HepG2 (cell line): ENCODE measurements around the gene SLC16A9. TPM values are rescaled to one million over a fixed set of nuclear protein-coding genes. Genes with fewer than 3 reads are reported as not detected.
A peak's percentile ranks its signal among the peaks of the same experiment; 100 is the strongest.

Experiments used
- MAFG ChIP-seq: sonication (generic); formaldehyde crosslinking; IDR thresholded peaks from 2 replicates; pipeline ENCODE4 v1.5.1; 2020; ENCODE audit warnings: mild to moderate bottlenecking, missing genetic modification reagents
- ZNF138 ChIP-seq: sonication (generic); formaldehyde crosslinking; IDR thresholded peaks from 2 replicates; pipeline ENCODE4 v1.5.0; 2020; ENCODE audit warnings: mild to moderate bottlenecking, low read depth, missing genetic modification reagents
- ZNF274 ChIP-seq: sonication (generic); formaldehyde crosslinking; IDR thresholded peaks from 2 replicates; pipeline ENCODE4 v1.5.1; 2020; ENCODE audit warnings: mild to moderate bottlenecking, missing genetic modification reagents
- ZNF547 ChIP-seq: sonication (generic); formaldehyde crosslinking; IDR thresholded peaks from 2 replicates; pipeline ENCODE4 v1.5.1; 2020; ENCODE audit warnings: mild to moderate bottlenecking, missing genetic modification reagents
- ZNF614 ChIP-seq: IDR thresholded peaks from 2 replicates; pipeline ENCODE4 v1.6.1; 2018; ENCODE audit warnings: missing biosample characterization, missing genetic modification reagents, inconsistent platforms, borderline replicate concordance
- polyA plus RNA-seq, 8 experiments: library from polyadenylated mRNA; depleted of rRNA in 3 of 8; stranded (reverse) in 7 of 8; unstranded in 1 of 8; fragments of >200 nt; fragmentation: Illumina TruSeq in 4 of 8; extraction: Trizol in 4 of 8; gene quantifications; 2 replicates each; pipeline versions ENCODE4 v1.2.1 to v1.2.3, GENCODE V29; 2011 to 2016; ENCODE audit warnings: low read depth in 4 of 8, missing spikeins in 1 of 8, mixed read lengths in 1 of 8; ENCODE audit not compliant: insufficient read depth in 1 of 8
- total RNA-seq, 5 experiments: library from RNA; depleted of rRNA; stranded (reverse); fragments of >200 nt; fragmentation: Illumina TruSeq; extraction: Trizol; gene quantifications; 2 replicates each; pipeline ENCODE4 v1.2.3, GENCODE V29; 2016; ENCODE audit warnings: low read depth in 1 of 5
- TF ChIP-seq, protein P1 (sequence below): sonication (generic); formaldehyde crosslinking; IDR thresholded peaks from 2 replicates; pipeline ENCODE4 v1.9.0; 2021; ENCODE audit warnings: mild to moderate bottlenecking, missing genetic modification reagents
- TF ChIP-seq, protein P2 (sequence below): sonication (generic); formaldehyde crosslinking; IDR thresholded peaks from 2 replicates; pipeline ENCODE4 v1.4.0; 2020; ENCODE audit warnings: missing genetic modification reagents
- TF ChIP-seq, protein P3 (sequence below): sonication (generic); formaldehyde crosslinking; IDR thresholded peaks from 2 replicates; pipeline ENCODE4 v1.5.0; 2020; ENCODE audit warnings: missing genetic modification reagents
- TF ChIP-seq, protein P4 (sequence below): sonication (generic); formaldehyde crosslinking; IDR thresholded peaks from 2 replicates; pipeline ENCODE4 v1.9.0; 2021; ENCODE audit warnings: missing genetic modification reagents, mild to moderate bottlenecking, borderline replicate concordance
- TF ChIP-seq, protein P5 (sequence below): sonication (generic); formaldehyde crosslinking; IDR thresholded peaks from 2 replicates; pipeline ENCODE4 v1.8.0; 2022; ENCODE audit warnings: mild to moderate bottlenecking, missing genetic modification reagents
- TF ChIP-seq, protein P6 (sequence below): sonication (generic); formaldehyde crosslinking; IDR thresholded peaks from 2 replicates; pipeline ENCODE4 v1.5.1; 2020; ENCODE audit warnings: mild to moderate bottlenecking, missing genetic modification reagents, borderline replicate concordance

The SLC16A9 gene
- total and polyA plus RNA-seq, 2 of the 13 experiments (the other 11 are each of a cell fraction or from before 2014, with no cell fraction given) = 0.01 to 0.09 TPM

DNA sequence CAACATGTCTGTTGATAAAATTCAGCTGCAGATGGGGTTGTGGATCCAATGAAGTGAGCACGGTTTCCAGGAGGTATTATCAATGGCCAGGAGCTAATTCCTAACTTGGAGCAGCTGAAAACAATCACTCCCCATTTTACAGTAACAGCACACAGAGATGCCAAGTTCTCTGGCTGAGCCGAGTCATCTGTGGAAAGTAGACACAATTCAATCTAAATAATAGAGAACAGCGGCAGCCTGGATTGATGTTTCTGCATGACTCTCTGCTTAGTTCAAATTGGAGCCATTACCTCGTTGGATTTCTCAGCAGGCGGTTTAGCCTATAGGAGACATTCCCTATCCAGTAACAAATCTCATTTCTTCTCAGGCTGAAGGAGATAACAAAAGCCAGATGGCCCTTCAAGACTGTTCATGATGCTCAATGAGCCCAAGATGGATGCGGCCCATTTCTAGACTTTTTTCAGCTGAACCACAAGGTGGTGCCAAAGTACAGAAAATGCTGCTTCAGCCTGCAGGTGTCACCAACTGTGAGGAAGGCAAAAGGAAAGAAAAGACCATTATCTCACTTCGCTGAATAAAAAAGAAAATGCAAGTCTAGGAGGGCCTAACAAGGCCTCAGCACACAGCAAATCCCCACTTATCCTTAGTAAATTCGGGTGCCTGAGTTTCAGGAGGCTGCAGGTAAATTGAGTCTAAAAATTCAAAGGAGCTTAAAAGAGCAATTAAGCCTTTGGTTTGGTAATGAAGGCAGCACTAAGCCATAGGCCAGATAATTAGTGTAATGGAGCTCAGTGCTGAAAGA lies 83.7 kb downstream of the SLC16A9 start (continued):
- TF ChIP-seq, protein P1, sequence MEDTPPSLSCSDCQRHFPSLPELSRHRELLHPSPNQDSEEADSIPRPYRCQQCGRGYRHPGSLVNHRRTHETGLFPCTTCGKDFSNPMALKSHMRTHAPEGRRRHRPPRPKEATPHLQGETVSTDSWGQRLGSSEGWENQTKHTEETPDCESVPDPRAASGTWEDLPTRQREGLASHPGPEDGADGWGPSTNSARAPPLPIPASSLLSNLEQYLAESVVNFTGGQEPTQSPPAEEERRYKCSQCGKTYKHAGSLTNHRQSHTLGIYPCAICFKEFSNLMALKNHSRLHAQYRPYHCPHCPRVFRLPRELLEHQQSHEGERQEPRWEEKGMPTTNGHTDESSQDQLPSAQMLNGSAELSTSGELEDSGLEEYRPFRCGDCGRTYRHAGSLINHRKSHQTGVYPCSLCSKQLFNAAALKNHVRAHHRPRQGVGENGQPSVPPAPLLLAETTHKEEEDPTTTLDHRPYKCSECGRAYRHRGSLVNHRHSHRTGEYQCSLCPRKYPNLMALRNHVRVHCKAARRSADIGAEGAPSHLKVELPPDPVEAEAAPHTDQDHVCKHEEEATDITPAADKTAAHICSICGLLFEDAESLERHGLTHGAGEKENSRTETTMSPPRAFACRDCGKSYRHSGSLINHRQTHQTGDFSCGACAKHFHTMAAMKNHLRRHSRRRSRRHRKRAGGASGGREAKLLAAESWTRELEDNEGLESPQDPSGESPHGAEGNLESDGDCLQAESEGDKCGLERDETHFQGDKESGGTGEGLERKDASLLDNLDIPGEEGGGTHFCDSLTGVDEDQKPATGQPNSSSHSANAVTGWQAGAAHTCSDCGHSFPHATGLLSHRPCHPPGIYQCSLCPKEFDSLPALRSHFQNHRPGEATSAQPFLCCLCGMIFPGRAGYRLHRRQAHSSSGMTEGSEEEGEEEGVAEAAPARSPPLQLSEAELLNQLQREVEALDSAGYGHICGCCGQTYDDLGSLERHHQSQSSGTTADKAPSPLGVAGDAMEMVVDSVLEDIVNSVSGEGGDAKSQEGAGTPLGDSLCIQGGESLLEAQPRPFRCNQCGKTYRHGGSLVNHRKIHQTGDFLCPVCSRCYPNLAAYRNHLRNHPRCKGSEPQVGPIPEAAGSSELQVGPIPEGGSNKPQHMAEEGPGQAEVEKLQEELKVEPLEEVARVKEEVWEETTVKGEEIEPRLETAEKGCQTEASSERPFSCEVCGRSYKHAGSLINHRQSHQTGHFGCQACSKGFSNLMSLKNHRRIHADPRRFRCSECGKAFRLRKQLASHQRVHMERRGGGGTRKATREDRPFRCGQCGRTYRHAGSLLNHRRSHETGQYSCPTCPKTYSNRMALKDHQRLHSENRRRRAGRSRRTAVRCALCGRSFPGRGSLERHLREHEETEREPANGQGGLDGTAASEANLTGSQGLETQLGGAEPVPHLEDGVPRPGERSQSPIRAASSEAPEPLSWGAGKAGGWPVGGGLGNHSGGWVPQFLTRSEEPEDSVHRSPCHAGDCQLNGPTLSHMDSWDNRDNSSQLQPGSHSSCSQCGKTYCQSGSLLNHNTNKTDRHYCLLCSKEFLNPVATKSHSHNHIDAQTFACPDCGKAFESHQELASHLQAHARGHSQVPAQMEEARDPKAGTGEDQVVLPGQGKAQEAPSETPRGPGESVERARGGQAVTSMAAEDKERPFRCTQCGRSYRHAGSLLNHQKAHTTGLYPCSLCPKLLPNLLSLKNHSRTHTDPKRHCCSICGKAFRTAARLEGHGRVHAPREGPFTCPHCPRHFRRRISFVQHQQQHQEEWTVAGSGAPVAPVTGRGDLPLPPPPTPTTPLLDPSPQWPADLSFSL (CRISPR knock-in tag) = no peak
- TF ChIP-seq, protein P2, sequence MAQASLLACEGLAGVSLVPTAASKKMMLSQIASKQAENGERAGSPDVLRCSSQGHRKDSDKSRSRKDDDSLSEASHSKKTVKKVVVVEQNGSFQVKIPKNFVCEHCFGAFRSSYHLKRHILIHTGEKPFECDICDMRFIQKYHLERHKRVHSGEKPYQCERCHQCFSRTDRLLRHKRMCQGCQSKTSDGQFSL (CRISPR knock-in tag) = no peak
- TF ChIP-seq ZNF138 (CRISPR knock-in tag) (no peak), ZNF547 (CRISPR knock-in tag) (no peak), MAFG (no peak), ZNF614 (CRISPR knock-in tag) (0 out of 2 replicates have a peak, but pooled peaks have one; percentile 39), ZNF274 (CRISPR knock-in tag) (no peak)
- TF ChIP-seq, protein P3, sequence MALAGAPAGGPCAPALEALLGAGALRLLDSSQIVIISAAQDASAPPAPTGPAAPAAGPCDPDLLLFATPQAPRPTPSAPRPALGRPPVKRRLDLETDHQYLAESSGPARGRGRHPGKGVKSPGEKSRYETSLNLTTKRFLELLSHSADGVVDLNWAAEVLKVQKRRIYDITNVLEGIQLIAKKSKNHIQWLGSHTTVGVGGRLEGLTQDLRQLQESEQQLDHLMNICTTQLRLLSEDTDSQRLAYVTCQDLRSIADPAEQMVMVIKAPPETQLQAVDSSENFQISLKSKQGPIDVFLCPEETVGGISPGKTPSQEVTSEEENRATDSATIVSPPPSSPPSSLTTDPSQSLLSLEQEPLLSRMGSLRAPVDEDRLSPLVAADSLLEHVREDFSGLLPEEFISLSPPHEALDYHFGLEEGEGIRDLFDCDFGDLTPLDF = no peak
- TF ChIP-seq, protein P4, sequence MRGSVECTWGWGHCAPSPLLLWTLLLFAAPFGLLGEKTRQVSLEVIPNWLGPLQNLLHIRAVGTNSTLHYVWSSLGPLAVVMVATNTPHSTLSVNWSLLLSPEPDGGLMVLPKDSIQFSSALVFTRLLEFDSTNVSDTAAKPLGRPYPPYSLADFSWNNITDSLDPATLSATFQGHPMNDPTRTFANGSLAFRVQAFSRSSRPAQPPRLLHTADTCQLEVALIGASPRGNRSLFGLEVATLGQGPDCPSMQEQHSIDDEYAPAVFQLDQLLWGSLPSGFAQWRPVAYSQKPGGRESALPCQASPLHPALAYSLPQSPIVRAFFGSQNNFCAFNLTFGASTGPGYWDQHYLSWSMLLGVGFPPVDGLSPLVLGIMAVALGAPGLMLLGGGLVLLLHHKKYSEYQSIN (CRISPR knock-in tag) = no peak
- TF ChIP-seq, protein P5, sequence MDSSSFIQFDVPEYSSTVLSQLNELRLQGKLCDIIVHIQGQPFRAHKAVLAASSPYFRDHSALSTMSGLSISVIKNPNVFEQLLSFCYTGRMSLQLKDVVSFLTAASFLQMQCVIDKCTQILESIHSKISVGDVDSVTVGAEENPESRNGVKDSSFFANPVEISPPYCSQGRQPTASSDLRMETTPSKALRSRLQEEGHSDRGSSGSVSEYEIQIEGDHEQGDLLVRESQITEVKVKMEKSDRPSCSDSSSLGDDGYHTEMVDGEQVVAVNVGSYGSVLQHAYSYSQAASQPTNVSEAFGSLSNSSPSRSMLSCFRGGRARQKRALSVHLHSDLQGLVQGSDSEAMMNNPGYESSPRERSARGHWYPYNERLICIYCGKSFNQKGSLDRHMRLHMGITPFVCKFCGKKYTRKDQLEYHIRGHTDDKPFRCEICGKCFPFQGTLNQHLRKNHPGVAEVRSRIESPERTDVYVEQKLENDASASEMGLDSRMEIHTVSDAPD (CRISPR knock-in tag) = no peak
- TF ChIP-seq, protein P6, sequence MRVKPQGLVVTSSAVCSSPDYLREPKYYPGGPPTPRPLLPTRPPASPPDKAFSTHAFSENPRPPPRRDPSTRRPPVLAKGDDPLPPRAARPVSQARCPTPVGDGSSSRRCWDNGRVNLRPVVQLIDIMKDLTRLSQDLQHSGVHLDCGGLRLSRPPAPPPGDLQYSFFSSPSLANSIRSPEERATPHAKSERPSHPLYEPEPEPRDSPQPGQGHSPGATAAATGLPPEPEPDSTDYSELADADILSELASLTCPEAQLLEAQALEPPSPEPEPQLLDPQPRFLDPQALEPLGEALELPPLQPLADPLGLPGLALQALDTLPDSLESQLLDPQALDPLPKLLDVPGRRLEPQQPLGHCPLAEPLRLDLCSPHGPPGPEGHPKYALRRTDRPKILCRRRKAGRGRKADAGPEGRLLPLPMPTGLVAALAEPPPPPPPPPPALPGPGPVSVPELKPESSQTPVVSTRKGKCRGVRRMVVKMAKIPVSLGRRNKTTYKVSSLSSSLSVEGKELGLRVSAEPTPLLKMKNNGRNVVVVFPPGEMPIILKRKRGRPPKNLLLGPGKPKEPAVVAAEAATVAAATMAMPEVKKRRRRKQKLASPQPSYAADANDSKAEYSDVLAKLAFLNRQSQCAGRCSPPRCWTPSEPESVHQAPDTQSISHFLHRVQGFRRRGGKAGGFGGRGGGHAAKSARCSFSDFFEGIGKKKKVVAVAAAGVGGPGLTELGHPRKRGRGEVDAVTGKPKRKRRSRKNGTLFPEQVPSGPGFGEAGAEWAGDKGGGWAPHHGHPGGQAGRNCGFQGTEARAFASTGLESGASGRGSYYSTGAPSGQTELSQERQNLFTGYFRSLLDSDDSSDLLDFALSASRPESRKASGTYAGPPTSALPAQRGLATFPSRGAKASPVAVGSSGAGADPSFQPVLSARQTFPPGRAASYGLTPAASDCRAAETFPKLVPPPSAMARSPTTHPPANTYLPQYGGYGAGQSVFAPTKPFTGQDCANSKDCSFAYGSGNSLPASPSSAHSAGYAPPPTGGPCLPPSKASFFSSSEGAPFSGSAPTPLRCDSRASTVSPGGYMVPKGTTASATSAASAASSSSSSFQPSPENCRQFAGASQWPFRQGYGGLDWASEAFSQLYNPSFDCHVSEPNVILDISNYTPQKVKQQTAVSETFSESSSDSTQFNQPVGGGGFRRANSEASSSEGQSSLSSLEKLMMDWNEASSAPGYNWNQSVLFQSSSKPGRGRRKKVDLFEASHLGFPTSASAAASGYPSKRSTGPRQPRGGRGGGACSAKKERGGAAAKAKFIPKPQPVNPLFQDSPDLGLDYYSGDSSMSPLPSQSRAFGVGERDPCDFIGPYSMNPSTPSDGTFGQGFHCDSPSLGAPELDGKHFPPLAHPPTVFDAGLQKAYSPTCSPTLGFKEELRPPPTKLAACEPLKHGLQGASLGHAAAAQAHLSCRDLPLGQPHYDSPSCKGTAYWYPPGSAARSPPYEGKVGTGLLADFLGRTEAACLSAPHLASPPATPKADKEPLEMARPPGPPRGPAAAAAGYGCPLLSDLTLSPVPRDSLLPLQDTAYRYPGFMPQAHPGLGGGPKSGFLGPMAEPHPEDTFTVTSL (CRISPR knock-in tag) = no peak
